ENCODE results near the gene RIPOR2.
"Not testable (repeated sequence)": the region's sequence is repeated elsewhere in the genome, so short reads cannot be mapped to it uniquely, and the experiment has no call there.

DNA sequence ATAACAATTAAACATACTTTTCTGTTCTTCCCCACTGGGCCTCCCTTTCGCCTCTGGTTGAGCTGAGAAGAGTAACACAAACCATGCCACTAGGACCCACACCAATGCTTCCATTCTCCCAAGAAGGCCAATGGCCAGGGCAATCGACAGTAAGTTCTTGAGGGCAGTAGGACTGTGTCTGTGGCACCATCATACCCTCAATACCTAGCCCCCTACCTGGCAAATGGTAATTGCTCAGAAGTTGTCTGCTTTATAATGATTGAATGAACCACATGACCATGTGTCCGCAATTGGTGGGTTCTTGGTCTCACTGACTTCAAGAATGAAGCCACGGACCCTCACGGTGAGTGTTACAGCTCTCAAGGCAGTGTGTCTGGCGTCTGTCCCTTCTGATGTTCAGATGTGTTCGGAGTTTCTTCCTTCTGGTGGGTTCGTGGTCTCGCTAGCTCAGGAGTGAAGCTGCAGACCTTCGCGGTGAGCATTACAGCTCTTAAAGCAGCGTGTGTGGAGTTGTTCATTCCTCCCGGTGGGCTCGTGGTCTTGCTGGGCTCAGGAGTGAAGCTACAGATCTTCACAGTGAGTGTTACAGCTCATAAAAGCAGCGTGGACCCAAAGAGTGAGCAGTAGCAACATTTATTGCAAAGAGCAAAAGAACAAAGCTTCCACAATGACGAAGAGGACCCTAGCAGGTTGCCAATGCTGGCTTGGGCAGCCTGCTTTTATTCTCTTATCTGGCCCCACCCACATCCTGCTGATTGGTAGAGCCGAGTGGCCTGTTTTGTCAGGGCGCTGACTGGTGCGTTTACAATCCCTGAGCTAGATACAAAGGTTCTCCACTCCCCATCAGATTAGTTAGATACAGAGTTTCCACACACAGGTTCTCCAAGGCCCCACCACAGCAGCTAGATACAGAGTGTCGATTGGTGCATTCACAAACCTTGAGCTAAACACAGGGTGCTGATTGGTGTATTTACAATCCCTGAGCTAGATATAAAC lies 170.6 kb downstream of the RIPOR2 start:
- TF ChIP-seq EP300 (IDR thresholded peaks at IDR 0.05): not testable (repeated sequence)
- TF ChIP-seq, protein P1, sequence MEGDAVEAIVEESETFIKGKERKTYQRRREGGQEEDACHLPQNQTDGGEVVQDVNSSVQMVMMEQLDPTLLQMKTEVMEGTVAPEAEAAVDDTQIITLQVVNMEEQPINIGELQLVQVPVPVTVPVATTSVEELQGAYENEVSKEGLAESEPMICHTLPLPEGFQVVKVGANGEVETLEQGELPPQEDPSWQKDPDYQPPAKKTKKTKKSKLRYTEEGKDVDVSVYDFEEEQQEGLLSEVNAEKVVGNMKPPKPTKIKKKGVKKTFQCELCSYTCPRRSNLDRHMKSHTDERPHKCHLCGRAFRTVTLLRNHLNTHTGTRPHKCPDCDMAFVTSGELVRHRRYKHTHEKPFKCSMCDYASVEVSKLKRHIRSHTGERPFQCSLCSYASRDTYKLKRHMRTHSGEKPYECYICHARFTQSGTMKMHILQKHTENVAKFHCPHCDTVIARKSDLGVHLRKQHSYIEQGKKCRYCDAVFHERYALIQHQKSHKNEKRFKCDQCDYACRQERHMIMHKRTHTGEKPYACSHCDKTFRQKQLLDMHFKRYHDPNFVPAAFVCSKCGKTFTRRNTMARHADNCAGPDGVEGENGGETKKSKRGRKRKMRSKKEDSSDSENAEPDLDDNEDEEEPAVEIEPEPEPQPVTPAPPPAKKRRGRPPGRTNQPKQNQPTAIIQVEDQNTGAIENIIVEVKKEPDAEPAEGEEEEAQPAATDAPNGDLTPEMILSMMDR (IDR thresholded peaks at IDR 0.05): not testable (repeated sequence)

All from stomach (tissue), 4 donors.